HFF-Myc (cell line): ENCODE measurements around the gene RNF150.

Experiments
- DNase-seq: peaks from one replicate; pipeline ENCODE4 v3.0.0-alpha.2; 2011; ENCODE audit warnings: low read depth; ENCODE audit errors: extremely low read depth
- H3K4me3 ChIP-seq: replicated peaks from 2 replicates; pipeline ENCODE4 v1.5.1; 2011; ENCODE audit warnings: low read depth, mild to moderate bottlenecking, control low read depth, low read length
- CTCF ChIP-seq: IDR thresholded peaks from 2 replicates; pipeline ENCODE4 v1.5.1; 2012; ENCODE audit warnings: mild to moderate bottlenecking, low read depth, low read length, control low read depth; ENCODE audit errors: missing control alignments

RNF150 gene

GRCh38 chr4:140940589-140940988 is 192.7 kb downstream of the RNF150 start:
- no peak for DNase-seq
- H3K4me3 ChIP-seq, result no peak overlapping the region
- TF ChIP-seq CTCF, result no peak

- TF ChIP-seq CTCF, result no peak
- DNase-seq, result peak; percentile 77
- H3K4me3 ChIP-seq, result no peak overlapping the region
These were observed 195.4 kb downstream of the RNF150 start for GRCh38 chr4:140937866-140938265.

GRCh38 chr4:140935254-140935653 is 198.0 kb downstream of the RNF150 start:
- no peak for DNase-seq
- no peak for TF ChIP-seq CTCF
- H3K4me3 ChIP-seq, result no peak overlapping the region

GRCh38 chr4:140932501-140933045 is 200.7 kb downstream of the RNF150 start:
- TF ChIP-seq CTCF, result no peak
- no peak overlapping the region for H3K4me3 ChIP-seq
- no peak for DNase-seq

GRCh38 chr4:140931911-140932310 is 201.4 kb downstream of the RNF150 start:
- no peak for DNase-seq
- TF ChIP-seq CTCF, result no peak
- H3K4me3 ChIP-seq, result no peak overlapping the region

- TF ChIP-seq CTCF, result no peak
These were observed 202.7 kb downstream of the RNF150 start for GRCh38 chr4:140930557-140930956.

GRCh38 chr4:140930011-140930410 is 203.3 kb downstream of the RNF150 start:
- H3K4me3 ChIP-seq, result no peak overlapping the region
- TF ChIP-seq CTCF, result no peak
- DNase-seq, result no peak

More at GRCh38 chr4:140930557-140930956, 202.7 kb downstream of the RNF150 start:
- H3K4me3 ChIP-seq, result no peak overlapping the region
- no peak for DNase-seq
